ENCODE results near the gene LYPD6B.

LYPD6B gene

GRCh38 chr2:149038442-149039212 lies at the start of gene LYPD6B:
TSS of gene LYPD6B (plus strand) at chr2:149038699. CDS start at chr2:149130949, 92,250 bp downstream.
- DNase-seq = no peak

GRCh38 chr2:148989882-148990493 lies 48.5 kb upstream of the LYPD6B start:
- DNase-seq = peak; percentile 88

- DNase-seq = no peak
These were observed 47.5 kb upstream of the LYPD6B start for GRCh38 chr2:148990968-148991367.

- DNase-seq = no peak
These were observed 46.1 kb upstream of the LYPD6B start for GRCh38 chr2:148992448-148992847.

GRCh38 chr2:148993351-148993750 lies 45.1 kb upstream of the LYPD6B start:
- no peak for DNase-seq

- DNase-seq = no peak
These were observed 44.2 kb upstream of the LYPD6B start for GRCh38 chr2:148994341-148994740.

GRCh38 chr2:148996805-148997204 lies 41.7 kb upstream of the LYPD6B start:
- no peak for DNase-seq

GRCh38 chr2:148998165-148998830 lies 40.2 kb upstream of the LYPD6B start:
- no peak for DNase-seq

GRCh38 chr2:148998831-148999200 lies 39.7 kb upstream of the LYPD6B start:
- DNase-seq = no peak

GRCh38 chr2:148999451-148999921 lies 39.0 kb upstream of the LYPD6B start:
- DNase-seq = no peak

GRCh38 chr2:149000158-149000938 lies 38.2 kb upstream of the LYPD6B start:
- DNase-seq = no peak

GRCh38 chr2:149001496-149001895 lies 37.0 kb upstream of the LYPD6B start:
- DNase-seq = no peak

GRCh38 chr2:149002378-149002890 lies 36.1 kb upstream of the LYPD6B start:
- no peak for DNase-seq

GRCh38 chr2:149002891-149003740 lies 35.4 kb upstream of the LYPD6B start:
- DNase-seq = no peak

- DNase-seq = no peak
These were observed 33.7 kb upstream of the LYPD6B start for GRCh38 chr2:149004836-149005235.

- no peak for DNase-seq
These were observed 32.9 kb upstream of the LYPD6B start for GRCh38 chr2:149005471-149006077.

- no peak for DNase-seq
These were observed 31.5 kb upstream of the LYPD6B start for GRCh38 chr2:149006883-149007543.

GRCh38 chr2:149008381-149008780 lies 30.1 kb upstream of the LYPD6B start:
- no peak for DNase-seq

GRCh38 chr2:149009576-149010461 lies 28.7 kb upstream of the LYPD6B start:
- DNase-seq = no peak

GRCh38 chr2:149012545-149012944 lies 26.0 kb upstream of the LYPD6B start:
- DNase-seq = no peak

Data from hematopoietic multipotent progenitor cell treated with erythropoietin and hydrocortisone succinate and interleukin-3 and kit ligand, for 6 days (in vitro differentiated cells).